A673 (cell line): ENCODE results near the gene BEGAIN. TPM values are rescaled to one million over a fixed set of nuclear protein-coding genes. Genes with fewer than 3 reads are reported as not detected.

Source experiments
- BruUV-seq: library from RNA; stranded (reverse); fragments of 400-500 nt; replicated peaks from 2 replicates; lab custom pipeline; 2021; lab: Mats Ljungman, UMichigan
- CTCF ChIA-PET: fragments of 300-600 bp; sonication (Branson Sonifier 250); formaldehyde crosslinking; loops from one replicate; lab custom pipeline; 2022; ENCODE audit warnings: antibody characterized with exemption; lab: Charles Lee
- POLR2A ChIA-PET: fragments of 300-600 bp; sonication (Branson Sonifier 250); formaldehyde crosslinking; loops from one replicate; lab custom pipeline; 2022; ENCODE audit warnings: antibody characterized with exemption; ENCODE audit not compliant: low non-redundant PET; lab: Charles Lee
- DNase-seq: peaks from one replicate; pipeline ENCODE4 v3.0.0-alpha.2; 2015; ENCODE audit warnings: low spot score
- H3K27ac ChIP-seq: fragments of 200-600 bp; sonication (generic); 2 replicates; pipeline ENCODE4 v1.5.1; 2016; ENCODE audit warnings: mixed run types, low read depth, mild to moderate bottlenecking, mixed read lengths, antibody characterized with exemption, low read length; ENCODE audit not compliant: poor library complexity, severe bottlenecking
- H3K27me3 ChIP-seq: fragments of 200-600 bp; sonication (generic); replicated peaks from 2 replicates; pipeline ENCODE4 v1.6.1; 2017; ENCODE audit warnings: mixed run types, low read depth, mild to moderate bottlenecking, mixed read lengths, antibody characterized with exemption, low read length; ENCODE audit not compliant: insufficient read depth, poor library complexity
- H3K36me3 ChIP-seq: fragments of 200-600 bp; sonication (generic); 2 replicates; pipeline ENCODE4 v1.6.1; 2016; ENCODE audit warnings: mixed run types, mild to moderate bottlenecking, mixed read lengths, antibody characterized with exemption, low read length; ENCODE audit not compliant: insufficient read depth, poor library complexity, severe bottlenecking
- H3K4me1 ChIP-seq: fragments of 200-600 bp; sonication (generic); 2 replicates; pipeline ENCODE4 v1.6.1; 2017; ENCODE audit warnings: mixed run types, mild to moderate bottlenecking, mixed read lengths, antibody characterized with exemption, low read length; ENCODE audit not compliant: insufficient read depth, poor library complexity, severe bottlenecking
- H3K4me3 ChIP-seq: fragments of 200-600 bp; sonication (generic); 2 replicates; pipeline ENCODE4 v1.5.1; 2016; ENCODE audit warnings: low read depth, mixed run types, mild to moderate bottlenecking, mixed read lengths, low read length; ENCODE audit not compliant: poor library complexity, severe bottlenecking
- H3K9me3 ChIP-seq: fragments of 200-600 bp; sonication (generic); 2 replicates; pipeline ENCODE4 v1.6.1; 2016; ENCODE audit warnings: mixed run types, low read depth, mild to moderate bottlenecking, mixed read lengths, antibody characterized with exemption, low read length; ENCODE audit not compliant: poor library complexity, severe bottlenecking
- EZH2 ChIP-seq: fragments of 200-600 bp; sonication (generic); IDR thresholded peaks from 2 replicates; pipeline ENCODE4 v1.6.1; 2017; ENCODE audit warnings: borderline replicate concordance, low read depth, mild to moderate bottlenecking, mixed read lengths, antibody characterized with exemption, low read length; ENCODE audit not compliant: poor library complexity, severe bottlenecking
- intact Hi-C: fragments of 100-400 bp; cut with micrococcal nuclease; formaldehyde crosslinking; loops from one replicate; pipeline ENCODE4 v1.10.0; 2022; ENCODE audit not compliant: unreplicated experiment
- total RNA-seq: library from RNA; stranded (reverse); gene quantifications from 2 replicates; pipeline ENCODE4 v1.2.3, GENCODE V29; 2021
- TF ChIP-seq, protein P1 (sequence below): fragments of 300-800, 200-600 bp; sonication (generic); conservative IDR thresholded peaks from 2 replicates; pipeline ENCODE4 v1.5.1; 2017; ENCODE audit warnings: low read depth, mild to moderate bottlenecking, antibody characterized with exemption, low read length, moderate library complexity, mixed read lengths

The BEGAIN gene
- total RNA-seq, 1 experiment from 2014 or later: 0.84 TPM

- BruUV-seq: no TSS peak
- intact Hi-C loops: no loop called here
- ChIA-PET POLR2A (no interaction called here), CTCF (no interaction called here)
- DNase-seq: no peak
- Histone ChIP-seq H3K4me3 (no peak overlapping the region), H3K36me3 (no peaks in the 10 kb centered on the region), H3K27me3 (no peaks in the 10 kb centered on the region), H3K27ac (no peak overlapping the region), H3K9me3 (no peaks in the 10 kb centered on the region), H3K4me1 (no peaks in the 10 kb centered on the region)
- TF ChIP-seq, protein P1, sequence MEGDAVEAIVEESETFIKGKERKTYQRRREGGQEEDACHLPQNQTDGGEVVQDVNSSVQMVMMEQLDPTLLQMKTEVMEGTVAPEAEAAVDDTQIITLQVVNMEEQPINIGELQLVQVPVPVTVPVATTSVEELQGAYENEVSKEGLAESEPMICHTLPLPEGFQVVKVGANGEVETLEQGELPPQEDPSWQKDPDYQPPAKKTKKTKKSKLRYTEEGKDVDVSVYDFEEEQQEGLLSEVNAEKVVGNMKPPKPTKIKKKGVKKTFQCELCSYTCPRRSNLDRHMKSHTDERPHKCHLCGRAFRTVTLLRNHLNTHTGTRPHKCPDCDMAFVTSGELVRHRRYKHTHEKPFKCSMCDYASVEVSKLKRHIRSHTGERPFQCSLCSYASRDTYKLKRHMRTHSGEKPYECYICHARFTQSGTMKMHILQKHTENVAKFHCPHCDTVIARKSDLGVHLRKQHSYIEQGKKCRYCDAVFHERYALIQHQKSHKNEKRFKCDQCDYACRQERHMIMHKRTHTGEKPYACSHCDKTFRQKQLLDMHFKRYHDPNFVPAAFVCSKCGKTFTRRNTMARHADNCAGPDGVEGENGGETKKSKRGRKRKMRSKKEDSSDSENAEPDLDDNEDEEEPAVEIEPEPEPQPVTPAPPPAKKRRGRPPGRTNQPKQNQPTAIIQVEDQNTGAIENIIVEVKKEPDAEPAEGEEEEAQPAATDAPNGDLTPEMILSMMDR: no peak
- TF ChIP-seq EZH2: no peak
Observed at GRCh38 chr14:100609941-100610391, 22.7 kb upstream of the BEGAIN start.

DNA sequence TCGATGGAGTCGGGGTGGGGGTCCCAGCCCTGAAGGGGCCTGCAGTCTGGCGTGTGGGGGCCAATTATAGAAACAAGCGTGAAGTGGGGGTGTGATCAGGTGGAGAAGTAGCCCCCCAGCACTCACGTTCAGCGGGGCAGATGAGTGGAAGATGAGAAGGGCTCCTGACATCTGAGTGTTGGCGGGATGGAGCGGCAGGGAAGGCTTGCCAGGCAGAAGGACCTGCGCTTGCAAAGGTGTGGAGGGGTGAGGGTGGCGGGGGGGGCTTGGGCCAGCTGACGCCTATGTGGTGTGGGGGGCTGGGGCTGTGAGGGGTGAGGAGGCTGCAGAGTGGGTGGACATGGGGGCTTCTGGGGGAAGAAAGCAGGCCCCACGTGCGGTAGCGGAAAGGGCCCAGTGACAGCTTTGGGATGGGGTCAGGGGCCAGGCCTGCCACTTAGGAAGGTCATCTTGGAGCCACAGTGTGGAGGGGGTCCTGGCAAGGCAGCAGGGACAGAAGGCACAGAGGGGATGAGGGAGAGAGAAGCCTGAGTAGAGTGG, 22.2 kb upstream of the BEGAIN start:
- no peaks in the 10 kb centered on the region for H3K4me1 ChIP-seq
- no peak for TF ChIP-seq EZH2
- TF ChIP-seq, protein P1: no peak
- no peaks in the 10 kb centered on the region for H3K9me3 ChIP-seq
- no peaks in the 10 kb centered on the region for H3K27me3 ChIP-seq
- BruUV-seq: no TSS peak
- no peak overlapping the region for H3K4me3 ChIP-seq
- no peak overlapping the region for H3K27ac ChIP-seq
- ChIA-PET POLR2A (no interaction called here), CTCF (no interaction called here)
- H3K36me3 ChIP-seq: no peaks in the 10 kb centered on the region
- intact Hi-C loops: no loop called here
- no peak for DNase-seq

DNA sequence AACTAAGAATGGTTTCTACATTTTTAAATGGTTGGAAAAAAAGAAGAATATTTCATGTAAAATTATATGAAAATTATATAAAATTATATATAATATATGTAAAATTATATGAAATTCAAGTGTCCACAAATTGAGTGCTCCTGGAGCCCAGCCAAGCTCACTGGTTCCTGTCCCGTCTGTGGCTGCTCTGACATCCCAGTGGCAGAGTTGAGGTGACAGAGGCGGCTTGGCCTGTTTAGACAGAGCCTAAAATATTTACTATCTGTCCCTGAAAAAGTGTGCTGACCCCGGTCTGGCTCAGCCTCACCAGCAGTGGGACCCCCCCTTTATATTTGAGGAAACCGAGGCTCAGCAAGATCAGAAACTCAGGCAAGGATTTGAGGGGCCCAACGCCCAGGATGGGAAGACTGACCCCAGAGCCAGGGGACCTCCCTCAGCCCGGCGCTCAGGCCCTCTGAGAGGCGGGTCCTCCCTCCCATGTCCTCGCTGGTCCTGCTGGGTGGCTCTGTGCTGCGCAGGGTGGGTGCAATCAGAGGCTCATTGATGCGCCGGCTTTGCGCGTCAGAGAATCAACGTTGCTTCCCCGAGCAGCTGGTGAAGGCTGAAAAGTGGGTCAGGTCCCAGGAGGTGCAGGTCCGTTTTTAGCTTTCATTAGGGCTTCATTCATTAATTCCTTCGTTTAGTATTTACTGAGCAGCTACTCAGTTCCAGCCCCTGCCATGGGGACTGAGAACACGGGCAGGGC, 21.5 kb upstream of the BEGAIN start:
- ChIA-PET CTCF (no interaction called here), POLR2A (no interaction called here)
- H3K27me3 ChIP-seq: no peaks in the 10 kb centered on the region
- DNase-seq: no peak
- H3K27ac ChIP-seq: no peak overlapping the region
- H3K36me3 ChIP-seq: no peaks in the 10 kb centered on the region
- H3K4me3 ChIP-seq: no peak overlapping the region
- intact Hi-C loops: no loop called here
- no peak for TF ChIP-seq EZH2
- TF ChIP-seq, protein P1: no peak
- no peaks in the 10 kb centered on the region for H3K4me1 ChIP-seq
- BruUV-seq: no TSS peak
- no peaks in the 10 kb centered on the region for H3K9me3 ChIP-seq
